ENCODE results near the gene COLGALT1. TPM values are rescaled to one million over a fixed set of nuclear protein-coding genes. Genes with fewer than 3 reads are reported as not detected.
A peak's percentile ranks its signal among the peaks of the same experiment; 100 is the strongest.
"Not testable (repeated sequence)": the region's sequence is repeated elsewhere in the genome, so short reads cannot be mapped to it uniquely, and the experiment has no call there.

The COLGALT1 gene
- total and polyA plus RNA-seq, 7 donors = 7.8 to 62.3 (median 53.0) TPM

DNA sequence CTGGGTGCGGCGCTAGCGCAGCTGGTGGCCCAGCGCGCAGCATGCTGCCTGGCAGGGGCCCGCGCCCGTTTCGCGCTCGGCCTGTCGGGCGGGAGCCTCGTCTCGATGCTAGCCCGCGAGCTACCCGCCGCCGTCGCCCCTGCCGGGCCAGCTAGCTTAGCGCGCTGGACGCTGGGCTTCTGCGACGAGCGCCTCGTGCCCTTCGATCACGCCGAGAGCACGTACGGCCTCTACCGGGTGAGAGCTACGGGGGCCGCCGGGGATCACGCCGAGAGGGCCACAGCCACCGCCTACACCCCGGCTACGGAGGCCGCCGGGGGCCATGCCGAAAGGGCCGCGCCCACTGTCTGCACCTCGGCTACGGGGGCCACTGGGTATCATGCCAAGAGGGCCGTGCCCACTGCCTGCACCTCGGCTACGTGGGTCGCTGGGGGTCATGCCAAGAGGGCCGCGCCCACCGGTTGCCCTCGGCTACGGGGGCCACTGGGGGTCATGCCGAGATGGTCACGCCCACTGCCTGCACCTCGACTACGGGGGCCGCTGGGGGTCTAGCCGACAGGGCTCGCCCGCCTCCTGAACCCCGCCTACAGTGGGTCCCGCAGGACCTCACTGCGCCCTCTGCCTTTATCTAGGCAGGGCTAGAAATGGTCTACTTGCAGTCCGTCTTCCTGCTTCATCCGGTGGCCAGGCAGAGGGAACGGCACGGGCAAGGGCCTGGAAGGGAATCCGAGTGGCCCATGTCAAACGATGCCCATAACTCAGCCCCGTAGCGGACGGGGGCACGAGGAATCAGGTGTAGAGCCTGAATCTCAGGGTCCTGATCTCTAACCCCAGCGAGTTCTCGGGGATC lies 43.5 kb upstream of the COLGALT1 start:
- H3K4me3 ChIP-seq = peak overlapping the region; percentile 91 to 100 (median 95)
- H3K36me3 ChIP-seq = peaks cover 2 to 11% (median 8%) of the 10 kb centered on the region in 4 donors
- TF ChIP-seq, protein P1, sequence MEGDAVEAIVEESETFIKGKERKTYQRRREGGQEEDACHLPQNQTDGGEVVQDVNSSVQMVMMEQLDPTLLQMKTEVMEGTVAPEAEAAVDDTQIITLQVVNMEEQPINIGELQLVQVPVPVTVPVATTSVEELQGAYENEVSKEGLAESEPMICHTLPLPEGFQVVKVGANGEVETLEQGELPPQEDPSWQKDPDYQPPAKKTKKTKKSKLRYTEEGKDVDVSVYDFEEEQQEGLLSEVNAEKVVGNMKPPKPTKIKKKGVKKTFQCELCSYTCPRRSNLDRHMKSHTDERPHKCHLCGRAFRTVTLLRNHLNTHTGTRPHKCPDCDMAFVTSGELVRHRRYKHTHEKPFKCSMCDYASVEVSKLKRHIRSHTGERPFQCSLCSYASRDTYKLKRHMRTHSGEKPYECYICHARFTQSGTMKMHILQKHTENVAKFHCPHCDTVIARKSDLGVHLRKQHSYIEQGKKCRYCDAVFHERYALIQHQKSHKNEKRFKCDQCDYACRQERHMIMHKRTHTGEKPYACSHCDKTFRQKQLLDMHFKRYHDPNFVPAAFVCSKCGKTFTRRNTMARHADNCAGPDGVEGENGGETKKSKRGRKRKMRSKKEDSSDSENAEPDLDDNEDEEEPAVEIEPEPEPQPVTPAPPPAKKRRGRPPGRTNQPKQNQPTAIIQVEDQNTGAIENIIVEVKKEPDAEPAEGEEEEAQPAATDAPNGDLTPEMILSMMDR (IDR thresholded peaks at IDR 0.05) = no peak
- TF ChIP-seq POLR2A (IDR thresholded peaks at IDR 0.05) (peak; percentile 15 to 26), POLR2AphosphoS5 (IDR thresholded peaks at IDR 0.05) (peak; percentile 27 to 81 (median 58)), EP300 (IDR thresholded peaks at IDR 0.05) (peak in 2 of 4 donors; percentile 15 to 64)
- intact Hi-C loops (cut with DNase I) = loop anchor here (2.0 to 5.0 kb wide), 2 partner anchors 43 to 45 kb away; partner anchors contain the start of gene COLGALT1
- H3K9me3 ChIP-seq = no peaks in the 10 kb centered on the region
- peak overlapping the region; percentile 99 to 100 (median 100) for H3K27ac ChIP-seq
- WGBS, 2 donors = 0% methylated on average over 82 of the region's 82 CpGs
- H3K4me1 ChIP-seq = peaks cover 0 to 37% (median 30%) of the 10 kb centered on the region in 4 donors
- H3K27me3 ChIP-seq = no peaks in the 10 kb centered on the region
- DNase-seq = peak; percentile 95

DNA sequence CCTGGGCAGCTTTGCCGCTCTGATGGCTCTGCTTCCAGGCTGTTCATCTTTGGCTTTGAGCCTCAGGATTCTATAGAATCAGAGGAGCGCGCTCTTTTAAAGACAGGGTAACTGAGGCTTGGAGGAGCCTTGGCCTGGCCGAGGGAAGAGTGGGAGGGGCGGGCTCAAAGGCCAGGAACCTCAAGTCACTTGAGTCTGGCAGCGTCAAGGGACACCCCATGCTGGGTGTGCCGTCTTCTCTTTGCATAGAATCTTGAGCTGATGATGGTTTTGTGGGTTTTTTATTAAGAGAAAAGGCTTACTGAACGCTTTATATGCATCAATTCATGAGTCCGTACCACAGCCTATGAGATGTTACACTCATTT lies 42.9 kb upstream of the COLGALT1 start:
- H3K4me3 ChIP-seq = peak overlapping the region; percentile 91 to 100 (median 95)
- WGBS, 2 donors = 28 to 40% methylated on average over 9 of the region's 9 CpGs
- TF ChIP-seq, protein P1 (IDR thresholded peaks at IDR 0.05) = no peak
- peaks cover 8 to 17% (median 14%) of the 10 kb centered on the region in 4 donors for H3K36me3 ChIP-seq
- peaks cover 0 to 6% (median 4%) of the 10 kb centered on the region in 4 donors for H3K9me3 ChIP-seq
- no peak for DNase-seq
- H3K27ac ChIP-seq = peak overlapping the region; percentile 99 to 100 (median 100)
- peaks cover 0 to 37% (median 30%) of the 10 kb centered on the region in 4 donors for H3K4me1 ChIP-seq
- intact Hi-C loops (cut with DNase I) = loop anchor here (2.0 to 5.0 kb wide), 2 partner anchors 42 to 45 kb away; partner anchors contain the start of gene COLGALT1
- H3K27me3 ChIP-seq = no peaks in the 10 kb centered on the region

DNA sequence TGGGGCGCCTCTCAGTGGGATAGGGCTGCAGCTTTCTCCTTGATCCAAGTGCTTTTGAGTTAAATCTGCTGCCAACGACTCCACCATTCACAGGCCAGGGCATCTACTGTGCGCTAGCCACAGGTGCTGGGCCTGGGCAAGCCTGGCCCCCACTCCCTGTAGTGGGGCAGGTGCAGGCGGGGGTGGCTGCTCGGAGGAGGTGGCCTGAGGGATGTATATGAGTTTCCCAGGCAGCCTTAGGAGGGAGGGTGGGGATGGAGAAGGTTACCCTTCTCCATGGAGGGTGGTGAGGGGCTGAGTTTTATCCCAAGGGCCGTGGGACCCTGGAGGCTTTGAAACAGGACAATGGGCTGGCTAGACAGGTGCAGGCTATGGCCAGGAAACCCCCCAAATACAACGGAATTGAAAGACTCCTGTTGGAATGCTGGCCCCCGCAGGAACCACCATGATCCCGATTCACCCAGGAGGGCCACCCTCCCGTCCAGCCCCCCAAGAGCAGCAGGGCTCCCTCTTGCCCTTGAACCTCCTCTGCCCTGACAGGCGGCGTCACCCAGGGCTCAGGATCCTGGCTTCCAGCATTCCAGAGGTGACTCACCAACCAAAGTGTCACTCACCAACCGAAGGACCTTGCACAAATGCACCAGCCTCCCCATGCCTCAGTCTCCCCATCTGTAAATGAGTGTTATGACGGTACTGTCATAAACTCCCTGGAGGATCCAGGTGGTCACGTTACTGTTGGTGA lies 39.9 kb upstream of the COLGALT1 start:
- TF ChIP-seq, protein P1 (IDR thresholded peaks at IDR 0.05) = no peak
- TF ChIP-seq POLR2AphosphoS5 (IDR thresholded peaks at IDR 0.05) (no peak), POLR2A (IDR thresholded peaks at IDR 0.05) (no peak), EP300 (IDR thresholded peaks at IDR 0.05) (no peak)
- H3K36me3 ChIP-seq = peaks cover 12 to 38% (median 24%) of the 10 kb centered on the region in 4 donors
- 90 to 92% methylated on average over 15 of the region's 15 CpGs for WGBS, 2 donors
- no peak overlapping the region for H3K4me3 ChIP-seq
- H3K27ac ChIP-seq = no peak overlapping the region
- no peaks in the 10 kb centered on the region for H3K27me3 ChIP-seq
- intact Hi-C loops (cut with DNase I) = no loop called here
- no peak for DNase-seq
- peaks cover 3 to 8% (median 7%) of the 10 kb centered on the region in 4 donors for H3K9me3 ChIP-seq
- peaks cover 0 to 21% (median 13%) of the 10 kb centered on the region in 4 donors for H3K4me1 ChIP-seq

DNA sequence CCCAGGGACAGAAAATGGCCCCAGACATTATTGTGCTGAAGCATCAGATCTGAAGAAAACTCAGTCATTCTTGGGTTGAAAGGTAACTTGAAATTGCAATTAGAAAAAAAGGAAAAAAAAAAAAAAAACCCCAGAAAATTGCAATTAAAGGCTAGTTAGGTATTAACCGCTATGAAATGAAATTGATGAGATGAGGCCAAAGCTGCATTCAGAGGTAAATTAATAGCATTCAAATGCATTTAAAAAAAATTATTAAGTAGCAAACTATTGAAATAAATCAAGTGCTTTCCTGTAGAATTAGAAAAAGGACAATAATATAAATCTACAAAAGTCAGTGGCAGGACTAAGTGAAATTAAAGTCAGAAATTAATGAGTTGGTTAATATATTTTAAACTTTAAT lies 37.6 kb upstream of the COLGALT1 start:
- no peak for DNase-seq
- intact Hi-C loops (cut with DNase I) = no loop called here
- peaks cover 3 to 8% (median 7%) of the 10 kb centered on the region in 4 donors for H3K9me3 ChIP-seq
- peaks cover 0 to 10% (median under 1%) of the 10 kb centered on the region in 4 donors for H3K4me1 ChIP-seq
- H3K36me3 ChIP-seq = peaks cover 12 to 47% (median 27%) of the 10 kb centered on the region in 4 donors
- no peak overlapping the region for H3K27ac ChIP-seq
- no peak overlapping the region for H3K4me3 ChIP-seq
- TF ChIP-seq, protein P1 (IDR thresholded peaks at IDR 0.05) = no peak
- no peak for TF ChIP-seq POLR2AphosphoS5 (IDR thresholded peaks at IDR 0.05)
- TF ChIP-seq POLR2A (IDR thresholded peaks at IDR 0.05) = no peak
- TF ChIP-seq EP300 (IDR thresholded peaks at IDR 0.05) = no peak
- WGBS, 2 donors = 97 to 100% methylated on average over 1 of the region's 1 CpG
- no peaks in the 10 kb centered on the region for H3K27me3 ChIP-seq

DNA sequence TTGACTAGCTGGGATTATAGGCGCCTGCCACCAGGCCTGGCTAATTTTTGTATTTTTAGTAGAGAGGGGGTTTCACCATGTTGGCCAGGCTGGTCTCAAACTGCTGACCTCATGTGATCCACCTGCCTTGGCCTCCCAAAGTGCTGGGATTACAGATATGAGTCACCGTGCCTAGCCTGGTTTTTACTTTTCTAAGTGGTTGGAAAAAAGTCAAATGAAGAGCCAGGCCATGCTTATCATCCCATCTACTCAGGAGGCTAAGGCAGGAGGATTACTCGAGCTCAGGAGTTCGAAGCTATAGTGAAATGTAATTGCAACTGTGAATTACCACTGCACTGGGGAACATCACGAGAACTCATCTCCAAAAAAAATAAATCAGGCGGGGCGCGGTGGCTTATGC lies 36.8 kb upstream of the COLGALT1 start:
- H3K27me3 ChIP-seq; H3K4me3 ChIP-seq; H3K4me1 ChIP-seq; H3K9me3 ChIP-seq; intact Hi-C loops (cut with DNase I); DNase-seq; H3K27ac ChIP-seq: not testable (repeated sequence)
- WGBS, 2 donors = 89 to 92% methylated on average over 8 of the region's 8 CpGs
- peaks cover 12 to 47% (median 27%) of the 10 kb centered on the region in 4 donors for H3K36me3 ChIP-seq
